Osteocyte (in vitro differentiated cells): Measurements from ENCODE around the gene SORBS1. TPM values are rescaled to one million over a fixed set of nuclear protein-coding genes. Genes with fewer than 3 reads are reported as not detected.

Source experiments
- DNase-seq: peaks from one replicate; pipeline ENCODE4 v3.0.0; 2021; ENCODE audit warnings: mixed read lengths; ENCODE audit not compliant: unreplicated experiment; ENCODE audit errors: extremely low spot score
- H3K27ac Mint-ChIP-seq: one replicate; pipeline ENCODE4 v1.8.0; 2021; ENCODE audit warnings: mild to moderate bottlenecking, mixed read lengths; ENCODE audit not compliant: unreplicated experiment
- H3K27me3 Mint-ChIP-seq: one replicate; pipeline ENCODE4 v1.8.0; 2021; ENCODE audit warnings: mixed read lengths; ENCODE audit not compliant: unreplicated experiment
- H3K36me3 Mint-ChIP-seq: one replicate; pipeline ENCODE4 v1.8.0; 2021; ENCODE audit warnings: mixed read lengths; ENCODE audit not compliant: unreplicated experiment
- H3K4me1 Mint-ChIP-seq: one replicate; pipeline ENCODE4 v1.8.0; 2021; ENCODE audit warnings: mixed read lengths; ENCODE audit not compliant: unreplicated experiment
- H3K4me3 Mint-ChIP-seq: one replicate; pipeline ENCODE4 v1.8.0; 2021; ENCODE audit warnings: mild to moderate bottlenecking, moderate library complexity, mixed read lengths; ENCODE audit not compliant: unreplicated experiment
- H3K9me3 Mint-ChIP-seq: one replicate; pipeline ENCODE4 v1.8.0; 2021; ENCODE audit warnings: mixed read lengths; ENCODE audit not compliant: unreplicated experiment
- CTCF ChIP-seq: fragments of 200-600 bp; sonication (generic); IDR thresholded peaks from 2 replicates; pipeline ENCODE4 v1.5.0; 2021; ENCODE audit warnings: antibody characterized with exemption, mild to moderate bottlenecking, moderate library complexity
- total RNA-seq: library from RNA; stranded (reverse); gene quantifications from 2 replicates; pipeline ENCODE4 v1.2.1, GENCODE V29; 2021

Gene SORBS1
- total RNA-seq, 1 donor from 2014 or later = 1.7 TPM

- DNase-seq = no peak
- Mint-ChIP-seq H3K4me3 (no peak overlapping the region), H3K27ac (no peak overlapping the region), H3K36me3 (no peaks in the 10 kb centered on the region), H3K4me1 (peaks cover 19% of the 10 kb centered on the region), H3K27me3 (peaks cover 21% of the 10 kb centered on the region), H3K9me3 (no peaks in the 10 kb centered on the region)
- TF ChIP-seq CTCF = no peak
Measured at GRCh38 chr10:95394161-95394880, 166.8 kb downstream of the SORBS1 start.

GRCh38 chr10:95392681-95393164 lies 168.4 kb downstream of the SORBS1 start:
- no peak for DNase-seq
- H3K36me3 Mint-ChIP-seq = no peaks in the 10 kb centered on the region
- no peak overlapping the region for H3K27ac Mint-ChIP-seq
- peaks cover 17% of the 10 kb centered on the region for H3K27me3 Mint-ChIP-seq
- H3K9me3 Mint-ChIP-seq = no peaks in the 10 kb centered on the region
- no peak overlapping the region for H3K4me3 Mint-ChIP-seq
- no peak for TF ChIP-seq CTCF
- peaks cover 29% of the 10 kb centered on the region for H3K4me1 Mint-ChIP-seq

GRCh38 chr10:95392217-95392584 lies 169.0 kb downstream of the SORBS1 start:
- no peaks in the 10 kb centered on the region for H3K9me3 Mint-ChIP-seq
- peaks cover 32% of the 10 kb centered on the region for H3K4me1 Mint-ChIP-seq
- H3K4me3 Mint-ChIP-seq = no peak overlapping the region
- H3K27ac Mint-ChIP-seq = peak overlapping the region; percentile 65
- no peak for TF ChIP-seq CTCF
- peaks cover 20% of the 10 kb centered on the region for H3K27me3 Mint-ChIP-seq
- no peak for DNase-seq
- no peaks in the 10 kb centered on the region for H3K36me3 Mint-ChIP-seq

GRCh38 chr10:95391581-95392216 lies 169.5 kb downstream of the SORBS1 start:
- Mint-ChIP-seq H3K27me3 (peaks cover 16% of the 10 kb centered on the region), H3K27ac (peak overlapping the region; percentile 65), H3K4me1 (peaks cover 32% of the 10 kb centered on the region), H3K9me3 (no peaks in the 10 kb centered on the region), H3K36me3 (no peaks in the 10 kb centered on the region), H3K4me3 (no peak overlapping the region)
- TF ChIP-seq CTCF = peak; percentile 42
- peak; percentile 86 for DNase-seq

- H3K9me3 Mint-ChIP-seq = no peaks in the 10 kb centered on the region
- H3K4me3 Mint-ChIP-seq = no peak overlapping the region
- H3K36me3 Mint-ChIP-seq = no peaks in the 10 kb centered on the region
- no peak for DNase-seq
- no peak for TF ChIP-seq CTCF
- H3K4me1 Mint-ChIP-seq = peaks cover 32% of the 10 kb centered on the region
- peaks cover 21% of the 10 kb centered on the region for H3K27me3 Mint-ChIP-seq
- peak overlapping the region; percentile 49 for H3K27ac Mint-ChIP-seq
Measured at GRCh38 chr10:95391164-95391563, 170.0 kb downstream of the SORBS1 start.
